CD4-positive, alpha-beta T cell (primary cell): ENCODE data around the gene WDFY2. TPM values are rescaled to one million over a fixed set of nuclear protein-coding genes. Genes with fewer than 3 reads are reported as not detected.

Experiments used
- ATAC-seq: fragments of 200-7000 bp; cut with Tn5 transposase; one replicate; pipeline ENCODE4 v1.10.0; 2022; ENCODE audit warnings: mild to moderate bottlenecking; ENCODE audit not compliant: poor library complexity
- CTCF ChIA-PET: fragments of 350-600 bp; sonication (Branson Sonifier 250); formaldehyde crosslinking; loops from one replicate; lab custom pipeline; 2021; ENCODE audit warnings: antibody characterized with exemption, inconsistent platforms; lab: Charles Lee
- POLR2A ChIA-PET: fragments of 350-600 bp; sonication (Branson Sonifier 250); formaldehyde crosslinking; loops from one replicate; lab custom pipeline; 2021; ENCODE audit warnings: antibody characterized with exemption, inconsistent platforms; lab: Charles Lee
- DNase-seq, 14 experiments: peaks; one replicate each; pipeline ENCODE4 v3.0.0-alpha.2; 2013 to 2020; ENCODE audit warnings: mixed read lengths in 2 of 14
- H3K27ac ChIP-seq, 2 donors: one replicate each; pipeline versions ENCODE4 v1.5.1 to v1.7.0; 2013; ENCODE audit warnings: low read length in 2 of 2, low read depth in 1 of 2, mild to moderate bottlenecking in 1 of 2
- H3K27me3 ChIP-seq, 2 experiments: 1 replicate in 1 of 2; 2 replicates in 1 of 2; pipeline versions ENCODE4 v1.6.1 to v1.7.0; 2013; ENCODE audit warnings: low read length in 2 of 2, control low read depth in 1 of 2, mild to moderate bottlenecking in 1 of 2, moderate library complexity in 1 of 2; ENCODE audit not compliant: insufficient read depth in 2 of 2, control insufficient read depth in 1 of 2
- H3K36me3 ChIP-seq: one replicate; pipeline ENCODE4 v1.6.1; 2013; ENCODE audit warnings: low read length, control low read depth; ENCODE audit not compliant: insufficient read depth
- H3K4me1 ChIP-seq: one replicate; pipeline ENCODE4 v1.6.1; 2013; ENCODE audit warnings: low read length, control low read depth; ENCODE audit not compliant: insufficient read depth
- H3K4me3 ChIP-seq: one replicate; pipeline ENCODE4 v1.5.1; 2013; ENCODE audit warnings: mild to moderate bottlenecking, low read length, moderate library complexity
- H3K9me3 ChIP-seq, 2 experiments: 1 replicate in 1 of 2; 2 replicates in 1 of 2; pipeline versions ENCODE4 v1.6.1 to v1.7.0; 2013; ENCODE audit warnings: low read length in 2 of 2, mild to moderate bottlenecking in 2 of 2, control low read depth in 1 of 2, moderate library complexity in 1 of 2; ENCODE audit not compliant: control insufficient read depth in 1 of 2, insufficient read depth in 1 of 2
- H3K27ac Mint-ChIP-seq: one replicate; pipeline ENCODE4 v1.8.0; 2020; ENCODE audit warnings: mixed read lengths
- H3K27me3 Mint-ChIP-seq: one replicate; pipeline ENCODE4 v1.8.0; 2021; ENCODE audit warnings: mixed read lengths
- H3K36me3 Mint-ChIP-seq: one replicate; pipeline ENCODE4 v1.8.0; 2021; ENCODE audit warnings: low read depth, mixed read lengths
- H3K4me1 Mint-ChIP-seq: one replicate; pipeline ENCODE4 v1.8.0; 2021; ENCODE audit warnings: low read depth, mixed read lengths
- H3K4me3 Mint-ChIP-seq: one replicate; pipeline ENCODE4 v1.8.0; 2020; ENCODE audit warnings: mild to moderate bottlenecking, mixed read lengths
- H3K9me3 Mint-ChIP-seq: one replicate; pipeline ENCODE4 v1.8.0; 2020; ENCODE audit warnings: mixed read lengths
- CTCF ChIP-seq: fragments of 200-600 bp; IDR thresholded peaks from one replicate; pipeline ENCODE4 v1.8.0; 2022; ENCODE audit warnings: antibody characterized with exemption, mild to moderate bottlenecking
- intact Hi-C, 2 experiments: fragments of 100-400 bp; cut with DNase I in 1 of 2; cut with micrococcal nuclease in 1 of 2; formaldehyde crosslinking; loops; one replicate each; pipeline versions ENCODE4 v1.15.1 to v1.9.0; 2023 to 2025; cut with DNase I, micrococcal nuclease
- total RNA-seq, 174 experiments: library from RNA in 2 of 174; stranded (reverse) in 2 of 174; gene quantifications; one replicate each; pipeline ENCODE4 v1.2.3 and lab custom pipeline; 2021 to 2026

WDFY2 gene
- total RNA-seq, 2 experiments from 2014 or later, result 21.4 to 21.9 TPM

- Mint-ChIP-seq H3K27me3 (no peaks in the 10 kb centered on the region), H3K9me3 (no peaks in the 10 kb centered on the region), H3K4me3 (no peak overlapping the region), H3K27ac (peak overlapping the region; percentile 85), H3K36me3 (peaks cover 61% of the 10 kb centered on the region), H3K4me1 (peaks cover 23% of the 10 kb centered on the region)
- TF ChIP-seq CTCF, result no peak
- ChIA-PET CTCF (interaction anchor here (1.0 to 1.8 kb wide), 3 partner anchors 34 to 364 kb away, joined by 3 to 6 read pairs (median 4); no protein-coding TSS in a partner anchor), POLR2A (interaction anchor here (1.2 to 3.5 kb wide), 4 partner anchors 61 to 329 kb away, joined by 3 to 30 read pairs (median 5); partner anchors contain the start of genes INTS6 and WDFY2)
- Histone ChIP-seq H3K4me3 (no peak overlapping the region), H3K27me3 (no peaks in the 10 kb centered on the region), H3K4me1 (peaks cover 18% of the 10 kb centered on the region), H3K36me3 (peaks cover 27% of the 10 kb centered on the region), H3K27ac (peak overlapping the region; percentile 67 to 73), H3K9me3 (no peaks in the 10 kb centered on the region)
- DNase-seq (no peak), ATAC-seq (no peak)
- intact Hi-C loops, result loop anchor here in 1 of 2 experiments (10.0 kb wide), 1 partner anchor 179 kb away; the partner anchor contains the start of gene WDFY2
Measured at GRCh38 chr13:51763486-51763885, 179.2 kb downstream of the WDFY2 start.

GRCh38 chr13:51764184-51765141, 180.2 kb downstream of the WDFY2 start:
- peak; percentile 19 to 86 (median 34) for DNase-seq
- TF ChIP-seq CTCF, result no peak
- peaks cover 58% of the 10 kb centered on the region for H3K36me3 Mint-ChIP-seq
- H3K9me3 Mint-ChIP-seq, result no peaks in the 10 kb centered on the region
- no peaks in the 10 kb centered on the region for H3K27me3 Mint-ChIP-seq
- intact Hi-C loops, result loop anchor here in 1 of 2 experiments (2.0 to 10.0 kb wide), 2 partner anchors 38 to 180 kb away; partner anchors contain the start of gene WDFY2
- Histone ChIP-seq H3K36me3 (peaks cover 27% of the 10 kb centered on the region), H3K9me3 (no peaks in the 10 kb centered on the region), H3K27me3 (no peaks in the 10 kb centered on the region), H3K4me3 (peak overlapping the region; percentile 49), H3K27ac (peak overlapping the region; percentile 67 to 73), H3K4me1 (peaks cover 18% of the 10 kb centered on the region)
- peak overlapping the region; percentile 85 for H3K27ac Mint-ChIP-seq
- peak overlapping the region; percentile 68 for H3K4me3 Mint-ChIP-seq
- H3K4me1 Mint-ChIP-seq, result peaks cover 23% of the 10 kb centered on the region
- ATAC-seq, result peak; percentile 85
- ChIA-PET POLR2A (interaction anchor here (0.7 to 3.5 kb wide), 10 partner anchors 33 to 330 kb away, joined by 3 to 30 read pairs (median 4); partner anchors contain the start of genes INTS6 and WDFY2), CTCF (interaction anchor here (0.8 to 1.8 kb wide), 5 partner anchors 33 to 363 kb away, joined by 3 to 6 read pairs (median 4); no protein-coding TSS in a partner anchor)

GRCh38 chr13:51765142-51765515, 180.9 kb downstream of the WDFY2 start:
- TF ChIP-seq CTCF, result no peak
- Histone ChIP-seq H3K27ac (peak overlapping the region; percentile 67 to 73), H3K27me3 (no peaks in the 10 kb centered on the region), H3K4me1 (peaks cover 18% of the 10 kb centered on the region), H3K4me3 (peak overlapping the region; percentile 49), H3K36me3 (peaks cover 27% of the 10 kb centered on the region), H3K9me3 (no peaks in the 10 kb centered on the region)
- POLR2A ChIA-PET, result interaction anchor here (0.9 to 3.5 kb wide), 6 partner anchors 33 to 314 kb away, joined by 3 to 30 read pairs (median 5); partner anchors contain the start of genes INTS6 and WDFY2
- CTCF ChIA-PET, result interaction anchor here (1.4 kb wide), 1 partner anchor 120 kb away, joined by 3 read pairs; no protein-coding TSS in a partner anchor
- H3K4me3 Mint-ChIP-seq, result peak overlapping the region; percentile 68
- H3K36me3 Mint-ChIP-seq, result peaks cover 57% of the 10 kb centered on the region
- no peaks in the 10 kb centered on the region for H3K27me3 Mint-ChIP-seq
- peak overlapping the region; percentile 85 for H3K27ac Mint-ChIP-seq
- no peak for DNase-seq
- peaks cover 23% of the 10 kb centered on the region for H3K4me1 Mint-ChIP-seq
- intact Hi-C loops, result loop anchor here in 1 of 2 experiments (2.0 to 10.0 kb wide), 2 partner anchors 38 to 180 kb away; partner anchors contain the start of gene WDFY2
- ATAC-seq, result peak; percentile 21
- H3K9me3 Mint-ChIP-seq, result no peaks in the 10 kb centered on the region
